DOHH2 (cell line): ENCODE measurements around the gene MRPL36.

Source experiments
- H3F3A ChIP-seq: fragments of 200-600 bp; sonication (generic), shearing (Covaris generic); 2 replicates; pipeline ENCODE4 v1.6.0; 2016; ENCODE audit warnings: antibody characterized with exemption, mild to moderate bottlenecking; ENCODE audit not compliant: control insufficient read depth, insufficient read depth
- H3K27ac ChIP-seq: fragments of 200-600 bp; sonication (generic); 2 replicates; pipeline ENCODE4 v1.5.1; 2014; ENCODE audit warnings: low read depth, mild to moderate bottlenecking, low read length, moderate library complexity
- H3K27me3 ChIP-seq: fragments of 200-600 bp; sonication (generic); 2 replicates; pipeline ENCODE4 v1.6.1; 2014; ENCODE audit warnings: mild to moderate bottlenecking, low read length, mixed read lengths; ENCODE audit not compliant: control insufficient read depth
- H3K36me3 ChIP-seq: fragments of 200-600 bp; sonication (generic); 2 replicates; pipeline ENCODE4 v1.6.1; 2014; ENCODE audit warnings: mild to moderate bottlenecking, low read length, moderate library complexity, mixed read lengths; ENCODE audit not compliant: control insufficient read depth
- H3K4me1 ChIP-seq: fragments of 200-600 bp; sonication (generic); 2 replicates; pipeline ENCODE4 v1.6.1; 2014; ENCODE audit warnings: mild to moderate bottlenecking, low read length, mixed read lengths; ENCODE audit not compliant: control insufficient read depth
- H3K4me2 ChIP-seq: fragments of 200-600 bp; sonication (generic); 2 replicates; pipeline ENCODE4 v1.6.0; 2014; ENCODE audit warnings: mild to moderate bottlenecking, low read length, moderate library complexity
- H3K4me3 ChIP-seq: fragments of 200-600 bp; sonication (generic); 2 replicates; pipeline ENCODE4 v1.5.1; 2014; ENCODE audit warnings: mild to moderate bottlenecking, low read length, mixed read lengths
- H3K79me2 ChIP-seq: fragments of 200-600 bp; sonication (generic); 2 replicates; pipeline ENCODE4 v1.6.1; 2014; ENCODE audit warnings: mild to moderate bottlenecking, low read length, mixed read lengths; ENCODE audit not compliant: control insufficient read depth
- H3K9me2 ChIP-seq: fragments of 200-600 bp; sonication (generic); replicated peaks from 2 replicates; pipeline ENCODE4 v1.6.1; 2014; ENCODE audit warnings: mild to moderate bottlenecking, low read length, mixed read lengths; ENCODE audit not compliant: control insufficient read depth
- H3K9me3 ChIP-seq: fragments of 200-600 bp; sonication (generic); 2 replicates; pipeline ENCODE4 v1.6.1; 2014; ENCODE audit warnings: antibody characterized with exemption, low read length, mixed read lengths; ENCODE audit not compliant: control insufficient read depth, insufficient read depth
- H4K20me1 ChIP-seq: fragments of 200-600 bp; sonication (generic); 2 replicates; pipeline ENCODE4 v1.6.0; 2014; ENCODE audit warnings: low read depth, mild to moderate bottlenecking, antibody characterized with exemption, low read length, moderate library complexity; ENCODE audit not compliant: control insufficient read depth, insufficient read depth
- EZH2phosphoT487 ChIP-seq: fragments of 200-600 bp; sonication (generic); IDR thresholded peaks from 2 replicates; pipeline ENCODE4 v1.6.1; 2017; ENCODE audit warnings: borderline replicate concordance, mild to moderate bottlenecking, antibody characterized with exemption, low read length, moderate library complexity, mixed read lengths
- TF ChIP-seq, protein P1 (sequence below): fragments of 200-600 bp; sonication (generic); IDR thresholded peaks from one replicate; pipeline ENCODE4 v1.5.1; 2014; ENCODE audit warnings: antibody characterized with exemption, mild to moderate bottlenecking, low read depth, low read length; ENCODE audit not compliant: poor library complexity, severe bottlenecking

MRPL36 gene

DNA sequence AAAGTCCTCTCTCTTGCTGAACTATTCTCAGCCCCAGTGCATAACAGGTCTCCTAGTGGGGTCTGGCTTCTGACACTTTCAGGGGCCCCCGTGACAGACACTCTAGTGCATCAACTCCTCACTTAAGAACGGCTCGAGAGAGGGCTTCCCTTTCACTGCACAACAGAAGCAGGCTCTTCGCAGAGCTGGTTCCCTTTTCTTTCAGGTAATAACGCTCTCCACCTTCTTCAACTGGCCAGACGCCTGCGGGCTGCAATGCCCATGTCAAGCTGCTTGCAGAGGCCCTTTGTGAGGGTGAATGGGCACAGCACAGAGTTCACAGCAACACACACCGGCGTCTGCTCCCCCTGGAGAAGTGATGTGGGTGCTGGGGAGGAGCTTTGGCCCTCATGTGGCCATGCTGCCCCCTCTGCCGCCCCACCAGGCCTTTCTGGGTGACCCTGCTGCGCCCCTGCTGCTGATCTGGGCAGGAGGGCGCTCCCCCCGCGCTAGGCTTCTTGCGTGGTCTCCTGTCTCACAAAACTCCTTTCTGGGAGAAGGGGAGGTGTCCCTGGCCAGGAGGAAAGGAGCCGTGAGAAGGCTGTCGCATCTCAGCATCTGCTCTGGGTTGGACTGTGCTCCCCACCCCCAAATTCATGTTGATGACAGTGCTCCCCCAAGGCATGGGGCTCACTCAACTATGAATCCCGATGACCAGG lies 2.4 kb downstream of the MRPL36 start:
- H3K27ac ChIP-seq = no peak overlapping the region
- TF ChIP-seq, protein P1, sequence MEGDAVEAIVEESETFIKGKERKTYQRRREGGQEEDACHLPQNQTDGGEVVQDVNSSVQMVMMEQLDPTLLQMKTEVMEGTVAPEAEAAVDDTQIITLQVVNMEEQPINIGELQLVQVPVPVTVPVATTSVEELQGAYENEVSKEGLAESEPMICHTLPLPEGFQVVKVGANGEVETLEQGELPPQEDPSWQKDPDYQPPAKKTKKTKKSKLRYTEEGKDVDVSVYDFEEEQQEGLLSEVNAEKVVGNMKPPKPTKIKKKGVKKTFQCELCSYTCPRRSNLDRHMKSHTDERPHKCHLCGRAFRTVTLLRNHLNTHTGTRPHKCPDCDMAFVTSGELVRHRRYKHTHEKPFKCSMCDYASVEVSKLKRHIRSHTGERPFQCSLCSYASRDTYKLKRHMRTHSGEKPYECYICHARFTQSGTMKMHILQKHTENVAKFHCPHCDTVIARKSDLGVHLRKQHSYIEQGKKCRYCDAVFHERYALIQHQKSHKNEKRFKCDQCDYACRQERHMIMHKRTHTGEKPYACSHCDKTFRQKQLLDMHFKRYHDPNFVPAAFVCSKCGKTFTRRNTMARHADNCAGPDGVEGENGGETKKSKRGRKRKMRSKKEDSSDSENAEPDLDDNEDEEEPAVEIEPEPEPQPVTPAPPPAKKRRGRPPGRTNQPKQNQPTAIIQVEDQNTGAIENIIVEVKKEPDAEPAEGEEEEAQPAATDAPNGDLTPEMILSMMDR = no peak
- no peak for TF ChIP-seq EZH2phosphoT487
- peak overlapping the region; percentile 84 for H3K4me2 ChIP-seq
- no peaks in the 10 kb centered on the region; the same call in 1 of the 2 replicates for H4K20me1 ChIP-seq
- peaks cover 74% of the 10 kb centered on the region for H3K36me3 ChIP-seq
- H3K4me3 ChIP-seq = peak overlapping the region; percentile 93
- H3K79me2 ChIP-seq = peaks cover 74% of the 10 kb centered on the region
- H3K9me3 ChIP-seq = no peaks in the 10 kb centered on the region
- peaks cover 28% of the 10 kb centered on the region for H3F3A ChIP-seq
- H3K27me3 ChIP-seq = no peaks in the 10 kb centered on the region
- peaks cover 64% of the 10 kb centered on the region for H3K4me1 ChIP-seq
- no peaks in the 10 kb centered on the region for H3K9me2 ChIP-seq

DNA sequence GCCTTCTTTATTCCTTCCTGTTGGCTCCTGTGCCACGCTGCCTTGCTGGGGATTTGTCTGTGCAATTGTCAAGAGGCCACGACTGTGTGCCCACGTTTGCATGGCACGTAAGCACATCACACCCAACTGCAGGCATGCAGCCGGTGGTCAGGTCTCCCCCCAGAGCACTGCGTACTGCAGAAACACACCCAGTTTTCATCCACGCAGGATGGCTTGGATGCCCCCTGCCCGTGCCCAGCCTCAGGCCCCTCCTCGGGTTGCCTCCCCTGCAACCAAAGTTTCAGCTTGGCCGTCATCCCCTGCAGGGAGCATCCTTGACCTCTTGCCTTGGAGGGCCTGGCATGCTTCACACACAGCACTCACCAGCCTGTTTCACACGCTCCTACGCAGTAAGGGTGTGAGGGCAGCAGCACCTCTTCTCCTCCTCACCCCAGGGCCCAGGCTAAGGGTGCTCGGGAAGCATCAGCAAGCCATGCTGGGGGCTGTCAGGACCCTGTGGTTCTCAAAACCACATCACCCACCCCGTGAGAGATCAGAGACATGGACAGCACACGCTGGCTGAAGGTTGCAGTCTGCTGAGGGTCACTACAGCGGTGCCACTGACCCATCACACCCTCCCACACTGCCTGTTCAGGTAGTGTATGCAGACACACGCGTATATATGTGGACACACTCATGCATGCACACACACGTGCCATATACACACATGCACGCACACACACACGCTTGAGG lies 3.1 kb downstream of the MRPL36 start:
- H3K9me2 ChIP-seq = no peaks in the 10 kb centered on the region
- H3K4me2 ChIP-seq = no peak overlapping the region; the same call in 1 of the 2 replicates
- no peaks in the 10 kb centered on the region; the same call in 1 of the 2 replicates for H4K20me1 ChIP-seq
- H3F3A ChIP-seq = peaks cover 32% of the 10 kb centered on the region
- peaks cover 71% of the 10 kb centered on the region for H3K4me1 ChIP-seq
- H3K36me3 ChIP-seq = peaks cover 74% of the 10 kb centered on the region
- no peak overlapping the region for H3K4me3 ChIP-seq
- no peak overlapping the region for H3K27ac ChIP-seq
- no peaks in the 10 kb centered on the region for H3K27me3 ChIP-seq
- peaks cover 67% of the 10 kb centered on the region for H3K79me2 ChIP-seq
- no peak for TF ChIP-seq EZH2phosphoT487
- TF ChIP-seq, protein P1 = no peak
- H3K9me3 ChIP-seq = no peaks in the 10 kb centered on the region

DNA sequence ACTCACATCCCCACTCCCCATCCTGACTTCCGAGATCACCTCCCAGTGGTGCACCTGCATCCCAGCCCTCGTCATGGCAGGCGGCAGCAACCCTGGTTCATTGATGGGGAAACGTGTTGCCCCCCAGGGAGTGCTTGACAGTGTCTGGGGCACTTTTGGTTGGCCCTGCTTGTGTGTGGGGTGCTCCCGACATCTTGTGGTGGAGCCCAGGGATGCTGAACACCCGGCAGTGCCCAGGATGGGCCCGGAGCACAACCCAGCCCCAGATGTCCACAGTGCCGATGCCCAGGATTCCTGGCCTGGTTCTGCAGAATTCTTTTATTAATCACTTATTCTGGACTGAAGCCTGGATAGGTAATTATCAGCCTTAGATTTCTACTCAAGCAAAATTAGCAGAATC lies 3.7 kb downstream of the MRPL36 start:
- Histone ChIP-seq H3K4me2 (no peak overlapping the region), H3K79me2 (peaks cover 61% of the 10 kb centered on the region), H3K27me3 (no peaks in the 10 kb centered on the region), H3K9me2 (no peaks in the 10 kb centered on the region), H3K9me3 (no peaks in the 10 kb centered on the region), H3F3A (peaks cover 31% of the 10 kb centered on the region), H3K36me3 (peaks cover 70% of the 10 kb centered on the region), H4K20me1 (no peaks in the 10 kb centered on the region; the same call in 1 of the 2 replicates), H3K27ac (no peak overlapping the region), H3K4me1 (peaks cover 77% of the 10 kb centered on the region), H3K4me3 (no peak overlapping the region)
- no peak for TF ChIP-seq EZH2phosphoT487
- TF ChIP-seq, protein P1 = no peak
